H1 (cell line): ENCODE results near the gene MEX3B. TPM values are rescaled to one million over a fixed set of nuclear protein-coding genes. Genes with fewer than 3 reads are reported as not detected.

ENCODE experiments used
- CTCF ChIA-PET: fragments of 300-600 bp; sonication (Branson Sonifier 250); formaldehyde crosslinking; loops from one replicate; lab custom pipeline; 2021; ENCODE audit not compliant: partially characterized antibody; lab: Charles Lee
- POLR2A ChIA-PET: fragments of 300-600 bp; sonication (Branson Sonifier 250); formaldehyde crosslinking; loops from one replicate; lab custom pipeline; 2021; ENCODE audit warnings: inconsistent platforms; ENCODE audit not compliant: partially characterized antibody; lab: Charles Lee
- DNase-seq, 2 experiments: peaks; one replicate each; pipeline versions ENCODE4 v3.0.0 to v3.0.0-alpha.2; 2010 to 2022; ENCODE audit warnings: low spot score in 2 of 2, low read depth in 1 of 2, mixed read lengths in 1 of 2
- FAIRE-seq: peaks from 2 replicates; lab custom pipeline; 2011; peaks lifted over from hg19 to GRCh38; lab: Jason Lieb, UNC
- H2AFZ ChIP-seq: 2 replicates; pipeline ENCODE4 v1.8.1; 2012; ENCODE audit warnings: low read length, inconsistent platforms
- H2AK5ac ChIP-seq: 2 replicates; pipeline ENCODE4 v1.6.1; 2013; ENCODE audit warnings: low read depth, low read length
- H2BK120ac ChIP-seq: replicated peaks from 2 replicates; pipeline ENCODE3; 2013; ENCODE audit warnings: low read depth, low read length, inconsistent platforms
- H2BK12ac ChIP-seq: 2 replicates; pipeline ENCODE4 v1.6.1; 2013; ENCODE audit warnings: low read depth, low read length
- H2BK15ac ChIP-seq: 2 replicates; pipeline ENCODE4 v1.6.1; 2013; ENCODE audit warnings: low read length
- H2BK20ac ChIP-seq: 2 replicates; pipeline ENCODE4 v1.6.1; 2013; ENCODE audit warnings: low read length
- H2BK5ac ChIP-seq: 2 replicates; pipeline ENCODE4 v1.6.1; 2013; ENCODE audit warnings: low read depth, low read length
- H3K14ac ChIP-seq: 2 replicates; pipeline ENCODE4 v1.6.1; 2013; ENCODE audit warnings: inconsistent platforms; ENCODE audit not compliant: insufficient read length
- H3K18ac ChIP-seq: 2 replicates; pipeline ENCODE4 v1.6.1; 2013; ENCODE audit warnings: low read length; ENCODE audit errors: extremely low read depth
- H3K23ac ChIP-seq: 2 replicates; pipeline ENCODE4 v1.6.1; 2013; ENCODE audit warnings: inconsistent platforms; ENCODE audit not compliant: insufficient read length
- H3K23me2 ChIP-seq: 2 replicates; pipeline ENCODE4 v1.6.1; 2013; ENCODE audit warnings: low read depth, low read length
- H3K27ac ChIP-seq: 2 replicates; pipeline ENCODE4 v1.6.1; 2011; ENCODE audit warnings: low read depth, low read length, inconsistent platforms
- H3K27me3 ChIP-seq, 4 experiments: replicated peaks in 1 of 4; 1 replicate in 1 of 4; 2 replicates in 3 of 4; pipeline versions ENCODE4 v1.6.1 to v1.8.1; 2011 to 2013; ENCODE audit warnings: low read length in 3 of 4, mild to moderate bottlenecking in 3 of 4, inconsistent platforms in 2 of 4, mixed read lengths in 2 of 4, moderate library complexity in 1 of 4; ENCODE audit not compliant: control insufficient read depth in 3 of 4, insufficient read depth in 3 of 4; ENCODE audit errors: extremely low read depth in 1 of 4
- H3K36me3 ChIP-seq, 4 experiments: 2 replicates each; pipeline versions ENCODE4 v1.6.1 to v1.8.1; 2011 to 2013; ENCODE audit warnings: mild to moderate bottlenecking in 4 of 4, low read length in 3 of 4, moderate library complexity in 2 of 4, control low read depth in 1 of 4, inconsistent platforms in 1 of 4; ENCODE audit not compliant: insufficient read depth in 4 of 4, control insufficient read depth in 2 of 4
- H3K4ac ChIP-seq: replicated peaks from 2 replicates; pipeline ENCODE3; 2013; ENCODE audit warnings: low read length, low read depth, mixed read lengths, inconsistent platforms; ENCODE audit not compliant: insufficient read length
- H3K4me1 ChIP-seq, 4 experiments: replicated peaks in 1 of 4; 1 replicate in 1 of 4; 2 replicates in 3 of 4; pipeline versions ENCODE4 v1.6.1 to v1.8.1; 2011 to 2013; ENCODE audit warnings: low read length in 3 of 4, inconsistent platforms in 2 of 4, mixed read lengths in 1 of 4; ENCODE audit not compliant: insufficient read depth in 4 of 4, control insufficient read depth in 3 of 4
- H3K4me2 ChIP-seq, 2 experiments: 2 replicates each; pipeline versions ENCODE4 v1.6.1 to v1.8.1; 2011 to 2013; ENCODE audit warnings: low read depth in 2 of 2, low read length in 2 of 2, control low read depth in 1 of 2, inconsistent platforms in 1 of 2, mild to moderate bottlenecking in 1 of 2; ENCODE audit not compliant: insufficient read depth in 1 of 2
- H3K4me3 ChIP-seq, 4 experiments: fragments of 200-600, 300-600 bp in 1 of 4; sonication (generic), shearing (Covaris generic), sonication (Bioruptor Twin) in 1 of 4; 2 replicates each; pipeline versions ENCODE4 v1.5.1 to v1.8.1; 2011 to 2016; ENCODE audit warnings: low read length in 4 of 4, low read depth in 3 of 4, control low read depth in 2 of 4, inconsistent platforms in 2 of 4, mild to moderate bottlenecking in 2 of 4, mixed read lengths in 1 of 4, moderate library complexity in 1 of 4; ENCODE audit not compliant: insufficient read depth in 2 of 4; ENCODE audit errors: extremely low read depth in 1 of 4
- H3K56ac ChIP-seq: replicated peaks from 2 replicates; pipeline ENCODE3; 2013; ENCODE audit warnings: low read depth, mild to moderate bottlenecking, mixed read lengths, low read length, inconsistent platforms; ENCODE audit not compliant: insufficient read length
- H3K79me1 ChIP-seq: 2 replicates; pipeline ENCODE4 v1.6.1; 2013; ENCODE audit warnings: low read depth, low read length, control low read depth
- H3K79me2 ChIP-seq, 2 experiments: 2 replicates each; pipeline versions ENCODE4 v1.6.1 to v1.8.1; 2012 to 2013; ENCODE audit warnings: low read length in 2 of 2, mild to moderate bottlenecking in 2 of 2, inconsistent platforms in 1 of 2; ENCODE audit not compliant: insufficient read depth in 2 of 2, control insufficient read depth in 1 of 2
- H3K9ac ChIP-seq, 4 experiments: replicated peaks in 1 of 4; 1 replicate in 1 of 4; 2 replicates in 3 of 4; pipeline versions ENCODE4 v1.6.1 to v1.8.1; 2011 to 2013; ENCODE audit warnings: low read depth in 3 of 4, low read length in 3 of 4, control low read depth in 2 of 4, mild to moderate bottlenecking in 2 of 4, moderate library complexity in 2 of 4, inconsistent platforms in 1 of 4; ENCODE audit errors: extremely low read depth in 1 of 4
- H3K9me3 ChIP-seq, 2 experiments: 2 replicates each; pipeline versions ENCODE4 v1.6.1 to v1.8.1; 2012 to 2013; ENCODE audit warnings: mild to moderate bottlenecking in 2 of 2, moderate library complexity in 2 of 2, control low read depth in 1 of 2, inconsistent platforms in 1 of 2, low read depth in 1 of 2, low read length in 1 of 2, mixed read lengths in 1 of 2; ENCODE audit not compliant: insufficient read depth in 2 of 2
- H4K20me1 ChIP-seq, 2 experiments: replicated peaks in 1 of 2; 2 replicates each; pipeline versions ENCODE3 to v1.8.1; 2011 to 2013; ENCODE audit warnings: inconsistent platforms in 2 of 2, low read length in 2 of 2, mild to moderate bottlenecking in 1 of 2; ENCODE audit not compliant: insufficient read depth in 2 of 2, control insufficient read depth in 1 of 2
- H4K5ac ChIP-seq: 2 replicates; pipeline ENCODE4 v1.6.1; 2013; ENCODE audit warnings: low read length, low read depth, mixed read lengths, inconsistent platforms; ENCODE audit not compliant: insufficient read length
- H4K8ac ChIP-seq: 2 replicates; pipeline ENCODE4 v1.8.0; 2013; ENCODE audit warnings: mild to moderate bottlenecking, moderate library complexity, low read length, inconsistent platforms; ENCODE audit not compliant: insufficient read depth; ENCODE audit errors: extremely low read depth
- H4K91ac ChIP-seq: replicated peaks from 2 replicates; pipeline ENCODE3; 2013; ENCODE audit warnings: low read length, mixed read lengths, inconsistent platforms; ENCODE audit not compliant: insufficient read length
- BRCA1 ChIP-seq: IDR thresholded peaks from 2 replicates; pipeline ENCODE4 v1.6.1; 2012; ENCODE audit warnings: low read depth, low read length, improper control_type of control experiment
- FOSL1 ChIP-seq: IDR thresholded peaks from 2 replicates; pipeline ENCODE4 v1.6.1; 2011; ENCODE audit warnings: mild to moderate bottlenecking, low read depth, low read length, moderate library complexity; ENCODE audit not compliant: insufficient read depth
- GABPA ChIP-seq: IDR thresholded peaks from 2 replicates; pipeline ENCODE4 v1.6.1; 2011; ENCODE audit warnings: mild to moderate bottlenecking, low read length, moderate library complexity, borderline replicate concordance; ENCODE audit not compliant: insufficient read depth
- JUN ChIP-seq: IDR thresholded peaks from 2 replicates; pipeline ENCODE4 v1.6.1; 2011; ENCODE audit warnings: low read depth, mild to moderate bottlenecking, improper control_type of control experiment, low read length
- KDM4A ChIP-seq: IDR thresholded peaks from one replicate; pipeline ENCODE4 v1.7.1; 2012; ENCODE audit warnings: low read depth, mild to moderate bottlenecking, moderate library complexity, low read length, inconsistent platforms; ENCODE audit not compliant: severe bottlenecking
- MAFK ChIP-seq: IDR thresholded peaks from 2 replicates; pipeline ENCODE4 v1.6.1; 2012; ENCODE audit warnings: low read depth, mild to moderate bottlenecking, improper control_type of control experiment, low read length
- POLR2AphosphoS5 ChIP-seq: IDR thresholded peaks from 2 replicates; pipeline ENCODE4 v1.6.1; 2011; ENCODE audit warnings: low read depth, low read length
- WGBS, 2 experiments: shearing (Covaris generic) in 1 of 2; methylation state at CpG; one replicate each; pipeline versions ENCODE4 v1.1.6 to v1.1.7; 2013 to 2015; ENCODE audit warnings: low lambda C conversion rate in 2 of 2, mixed read lengths in 2 of 2, inconsistent platforms in 1 of 2, low coverage in 1 of 2, missing lambda C conversion rate in 1 of 2; ENCODE audit not compliant: insufficient replicate concordance in 2 of 2, insufficient coverage in 1 of 2, insufficient read length in 1 of 2; ENCODE audit errors: extremely low coverage in 1 of 2, missing lambda C conversion rate in 1 of 2; 5-methylcytosine and 5-hydroxymethylcytosine counted together
- polyA plus RNA-seq, 7 experiments: library from polyadenylated mRNA; depleted of rRNA in 3 of 7; stranded (reverse) in 5 of 7; unstranded in 2 of 7; fragments of >200 nt in 5 of 7; fragments of 200-250 nt in 2 of 7; gene quantifications; 1 replicate in 5 of 7; 2 replicates in 1 of 7; 4 replicates in 1 of 7; pipeline versions ENCODE4 v1.2.1 to v1.2.3, GENCODE V29; 2011 to 2013; ENCODE audit warnings: missing spikeins in 2 of 7, mixed read lengths in 2 of 7
- total RNA-seq: library from RNA; stranded (reverse); fragmentation: NEBNext Ultra II Directional; extraction: Animal tissue kit (Norgen Biotek cat#: 25700); gene quantifications from 2 replicates; pipeline ENCODE4 v1.2.1, GENCODE V29; 2021
- TF ChIP-seq, protein P1 (sequence below): IDR thresholded peaks from 2 replicates; pipeline ENCODE4 v1.6.1; 2011; ENCODE audit warnings: low read depth, mild to moderate bottlenecking, low read length; ENCODE audit not compliant: insufficient read depth

Gene MEX3B
- total and polyA plus RNA-seq, 2 of the 8 experiments (the other 6 are each of a cell fraction or from before 2014, with no cell fraction given), result 8.0 to 15.9 TPM

DNA sequence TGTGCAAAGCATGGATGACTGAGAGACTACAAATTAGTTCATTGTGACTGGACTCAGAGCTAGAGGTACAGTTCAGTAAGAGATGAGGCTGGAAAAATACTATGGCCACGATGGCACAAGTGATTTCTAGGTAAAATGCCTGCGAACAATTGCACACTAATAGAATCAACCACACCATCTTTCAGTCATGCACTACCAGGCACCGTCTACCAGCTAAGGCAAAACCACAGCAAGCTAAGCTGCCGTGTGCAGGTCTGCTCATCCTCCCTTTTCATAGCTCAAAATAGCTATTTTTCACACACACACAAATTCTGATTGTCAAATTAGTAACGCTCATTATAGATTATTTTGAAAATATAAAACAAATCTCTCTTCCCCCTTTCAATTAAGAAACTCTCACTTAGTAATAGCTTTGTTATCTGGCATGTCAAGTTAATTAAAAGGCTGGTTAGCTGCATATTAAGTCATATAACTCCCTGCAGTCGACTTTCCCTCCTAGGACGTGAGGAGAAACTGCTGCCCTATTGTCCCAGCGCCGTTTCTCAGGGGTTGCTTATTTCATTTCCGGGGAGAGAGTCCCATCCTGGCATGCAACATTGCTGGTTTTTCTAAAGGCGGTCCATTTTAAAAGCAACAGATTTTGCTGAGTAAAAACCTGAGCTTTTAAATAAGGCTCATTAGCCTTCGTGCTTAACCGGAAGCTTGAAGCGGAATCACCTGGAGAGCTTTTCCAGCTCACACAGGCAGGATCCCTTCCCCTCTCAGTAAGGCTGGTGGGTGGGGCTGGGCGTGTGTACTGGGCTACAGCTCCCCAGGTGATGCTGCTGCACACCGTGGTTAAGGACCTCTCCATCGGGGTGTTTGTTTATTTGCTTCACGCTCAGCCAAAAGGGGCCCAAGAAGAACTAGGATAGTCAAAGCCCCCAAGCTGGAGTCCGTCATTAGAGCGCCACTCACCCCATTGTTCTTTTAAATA is 16.9 kb upstream of the MEX3B start:
- H3K79me2 ChIP-seq, result no peaks in the 10 kb centered on the region
- no peaks in the 10 kb centered on the region for H3K9me3 ChIP-seq
- no peak overlapping the region for H3K14ac ChIP-seq
- H3K18ac ChIP-seq, result peak overlapping the region; percentile 66
- no peak overlapping the region for H2BK120ac ChIP-seq
- H4K91ac ChIP-seq, result peak overlapping the region; percentile 12
- H3K27ac ChIP-seq, result no peak overlapping the region
- no peak overlapping the region for H2BK20ac ChIP-seq
- no peaks in the 10 kb centered on the region for H3K36me3 ChIP-seq
- peak overlapping the region; percentile 17 to 57 (median 29); a peak in 7 of 8 replicates for H3K4me3 ChIP-seq
- H3K56ac ChIP-seq, result no peak overlapping the region
- FAIRE-seq (peak; percentile 52), DNase-seq (no peak)
- peak overlapping the region; percentile 66 to 87 for H3K4me2 ChIP-seq
- H3K23ac ChIP-seq, result no peak overlapping the region
- no peak overlapping the region for H3K4ac ChIP-seq
- H4K20me1 ChIP-seq, result no peaks in the 10 kb centered on the region
- CTCF ChIA-PET, result interaction anchor here (1.3 to 4.6 kb wide), 11 partner anchors 9 to 652 kb away, joined by 3 to 27 read pairs (median 8); partner anchors contain the start of gene MEX3B
- H2AFZ ChIP-seq, result peak overlapping the region; percentile 61; the same call in 1 of the 2 replicates
- H3K9ac ChIP-seq, result no peak overlapping the region
- H2AK5ac ChIP-seq, result no peak overlapping the region
- 0 out of 2 replicates have a peak overlapping the region, but pooled peaks have one; percentile 18 for H2BK12ac ChIP-seq
- peaks cover 3 to 42% (median 30%) of the 10 kb centered on the region in 4 experiments for H3K27me3 ChIP-seq
- H4K8ac ChIP-seq, result no peak overlapping the region
- H4K5ac ChIP-seq, result no peak overlapping the region
- no peak for TF ChIP-seq BRCA1
- no peak for TF ChIP-seq GABPA
- peak; percentile 51; the same call in 1 of the 2 replicates for TF ChIP-seq POLR2AphosphoS5
- TF ChIP-seq MAFK, result no peak
- no peak for TF ChIP-seq JUN
- TF ChIP-seq KDM4A, result peak; percentile 26
- TF ChIP-seq FOSL1, result no peak
- TF ChIP-seq, protein P1, sequence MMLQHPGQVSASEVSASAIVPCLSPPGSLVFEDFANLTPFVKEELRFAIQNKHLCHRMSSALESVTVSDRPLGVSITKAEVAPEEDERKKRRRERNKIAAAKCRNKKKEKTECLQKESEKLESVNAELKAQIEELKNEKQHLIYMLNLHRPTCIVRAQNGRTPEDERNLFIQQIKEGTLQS, result no peak
- H3K23me2 ChIP-seq, result peaks cover 14% of the 10 kb centered on the region; the same call in 1 of the 2 replicates
- H3K4me1 ChIP-seq, result peaks cover 2 to 7% (median 5%) of the 10 kb centered on the region in 4 experiments; a peak in 5 of 7 replicates
- no peaks in the 10 kb centered on the region for H3K79me1 ChIP-seq
- 19% methylated on average over 20 of the region's 20 CpGs; no CpG with 5 or more reads in 1 of the 2 experiments for whole genome bisulfite sequencing, 2 experiments
- H2BK5ac ChIP-seq, result no peak overlapping the region
- no peak overlapping the region for H2BK15ac ChIP-seq
- POLR2A ChIA-PET, result interaction anchor here (0.9 to 2.9 kb wide), 6 partner anchors 7 to 29 kb away, joined by 3 to 12 read pairs (median 5); partner anchors contain the start of gene MEX3B
